Stomach (tissue), 4 donors: ENCODE results near the gene LTBP3.

Experiments used
- CTCF ChIP-seq, 7 experiments: fragments of 450-650 bp in 4 of 7; fragments of 200-600 bp in 3 of 7; sonication (generic) in 3 of 7; IDR thresholded peaks; one replicate each; pipeline ENCODE4 v1.5.1; 2016 to 2019; ENCODE audit warnings: antibody characterized with exemption in 7 of 7, control low read depth in 2 of 7, mild to moderate bottlenecking in 1 of 7
- POLR2A ChIP-seq, 4 donors: fragments of 450-650 bp; IDR thresholded peaks; one replicate each; pipeline ENCODE4 v1.6.1; 2016; ENCODE audit warnings: antibody characterized with exemption in 4 of 4, control low read depth in 2 of 4, mild to moderate bottlenecking in 1 of 4, moderate library complexity in 1 of 4
- POLR2AphosphoS5 ChIP-seq, 3 donors: sonication (generic); formaldehyde crosslinking; IDR thresholded peaks; one replicate each; pipeline ENCODE4 v1.6.1; 2016; ENCODE audit warnings: antibody characterized with exemption in 3 of 3

- TF ChIP-seq CTCF (IDR thresholded peaks at IDR 0.05) = no peak
- TF ChIP-seq POLR2A (IDR thresholded peaks at IDR 0.05) = no peak
- no peak for TF ChIP-seq POLR2AphosphoS5 (IDR thresholded peaks at IDR 0.05)
Measured at GRCh38 chr11:65545853-65546216, 12.3 kb downstream of the LTBP3 start.
